HG03280 (cell line): ENCODE data around the gene CISH.

Experiments
- ATAC-seq: cut with Tn5 transposase; IDR thresholded peaks from one replicate; pipeline ENCODE4 v1.9.1; 2021; ENCODE audit warnings: mild to moderate bottlenecking, moderate library complexity; ENCODE audit not compliant: unreplicated experiment

CISH gene

GRCh38 chr3:50615190-50615589 lies 3.6 kb upstream of the CISH start:
- no peak for ATAC-seq

GRCh38 chr3:50612970-50613846 lies 1.6 kb upstream of the CISH start:
- ATAC-seq = no peak

GRCh38 chr3:50612234-50612882 lies 784 bp upstream of the CISH start:
- no peak for ATAC-seq

- ATAC-seq = no peak
These were observed 546 bp downstream of the CISH start for GRCh38 chr3:50610992-50611463.

GRCh38 chr3:50610181-50610971 lies 1.2 kb downstream of the CISH start:
- ATAC-seq = no peak

GRCh38 chr3:50609763-50610085 lies 1.9 kb downstream of the CISH start:
- ATAC-seq = no peak

- no peak for ATAC-seq
These were observed 2.4 kb downstream of the CISH start for GRCh38 chr3:50609071-50609762.

GRCh38 chr3:50608278-50608677 lies 3.3 kb downstream of the CISH start:
- ATAC-seq = no peak

GRCh38 chr3:50607271-50608091 lies 4.1 kb downstream of the CISH start:
- no peak for ATAC-seq

GRCh38 chr3:50606596-50606995 lies 5.0 kb downstream of the CISH start:
- ATAC-seq = no peak

GRCh38 chr3:50605901-50606326 lies 5.7 kb downstream of the CISH start:
- no peak for ATAC-seq

GRCh38 chr3:50604628-50605588 lies 6.7 kb downstream of the CISH start:
- no peak for ATAC-seq

GRCh38 chr3:50604110-50604621 lies 7.4 kb downstream of the CISH start:
- ATAC-seq = no peak

- ATAC-seq = no peak
These were observed 8.1 kb downstream of the CISH start for GRCh38 chr3:50603261-50604109.

GRCh38 chr3:50602595-50603191 lies 8.9 kb downstream of the CISH start:
- no peak for ATAC-seq

- no peak for ATAC-seq
These were observed 10.6 kb downstream of the CISH start for GRCh38 chr3:50600841-50601591.
